Activated B cell treated with CpG ODN at 0.5 μM for 24 hours (primary cell): Measurements from ENCODE around the gene NTN4. TPM values are rescaled to one million over a fixed set of nuclear protein-coding genes. Genes with fewer than 3 reads are reported as not detected.

ENCODE experiments used
- ATAC-seq: fragments of 200-7000 bp; cut with Tn5 transposase; one replicate; pipeline ENCODE4 v1.10.0; 2021; ENCODE audit warnings: low read depth, mild to moderate bottlenecking, moderate library complexity
- CTCF ChIA-PET: fragments of 350-600 bp; sonication (Branson Sonifier 250); formaldehyde crosslinking; loops from one replicate; lab custom pipeline; 2021; ENCODE audit warnings: antibody characterized with exemption; lab: Charles Lee
- POLR2A ChIA-PET: fragments of 350-600 bp; sonication (Branson Sonifier 250); formaldehyde crosslinking; loops from one replicate; lab custom pipeline; 2021; ENCODE audit warnings: antibody characterized with exemption; lab: Charles Lee
- DNase-seq: peaks from one replicate; pipeline ENCODE4 v3.0.0; 2022
- H3K27ac Mint-ChIP-seq: one replicate; pipeline ENCODE4 v1.8.0; 2020; ENCODE audit warnings: mixed read lengths
- H3K27me3 Mint-ChIP-seq: one replicate; pipeline ENCODE4 v1.8.0; 2021; ENCODE audit warnings: mixed read lengths
- H3K36me3 Mint-ChIP-seq: one replicate; pipeline ENCODE4 v1.8.0; 2021; ENCODE audit warnings: low read depth, mixed read lengths
- H3K4me1 Mint-ChIP-seq: one replicate; pipeline ENCODE4 v1.8.0; 2021; ENCODE audit warnings: mixed read lengths
- H3K4me3 Mint-ChIP-seq: one replicate; pipeline ENCODE4 v1.8.0; 2020; ENCODE audit warnings: mild to moderate bottlenecking, mixed read lengths
- H3K9me3 Mint-ChIP-seq: one replicate; pipeline ENCODE4 v1.8.0; 2020; ENCODE audit warnings: mixed read lengths
- intact Hi-C: fragments of 100-400 bp; cut with micrococcal nuclease; formaldehyde crosslinking; loops from one replicate; pipeline ENCODE4 v1.15.1; 2024
- total RNA-seq: library from RNA; stranded (reverse); gene quantifications from 2 replicates; pipeline ENCODE4 v1.2.3, GENCODE V29; 2022
- TF ChIP-seq, protein P1 (sequence below): fragments of 200-600 bp; IDR thresholded peaks from one replicate; pipeline ENCODE4 v1.8.0; 2022; ENCODE audit warnings: antibody characterized with exemption, mild to moderate bottlenecking

NTN4 gene
- total RNA-seq, 1 donor from 2014 or later, result 0.20 TPM

- Mint-ChIP-seq H3K27me3 (peaks cover 15% of the 10 kb centered on the region), H3K27ac (no peak overlapping the region), H3K4me3 (no peak overlapping the region), H3K9me3 (no peaks in the 10 kb centered on the region), H3K36me3 (no peaks in the 10 kb centered on the region), H3K4me1 (peaks cover 12% of the 10 kb centered on the region)
- ATAC-seq, result no peak
- TF ChIP-seq, protein P1, sequence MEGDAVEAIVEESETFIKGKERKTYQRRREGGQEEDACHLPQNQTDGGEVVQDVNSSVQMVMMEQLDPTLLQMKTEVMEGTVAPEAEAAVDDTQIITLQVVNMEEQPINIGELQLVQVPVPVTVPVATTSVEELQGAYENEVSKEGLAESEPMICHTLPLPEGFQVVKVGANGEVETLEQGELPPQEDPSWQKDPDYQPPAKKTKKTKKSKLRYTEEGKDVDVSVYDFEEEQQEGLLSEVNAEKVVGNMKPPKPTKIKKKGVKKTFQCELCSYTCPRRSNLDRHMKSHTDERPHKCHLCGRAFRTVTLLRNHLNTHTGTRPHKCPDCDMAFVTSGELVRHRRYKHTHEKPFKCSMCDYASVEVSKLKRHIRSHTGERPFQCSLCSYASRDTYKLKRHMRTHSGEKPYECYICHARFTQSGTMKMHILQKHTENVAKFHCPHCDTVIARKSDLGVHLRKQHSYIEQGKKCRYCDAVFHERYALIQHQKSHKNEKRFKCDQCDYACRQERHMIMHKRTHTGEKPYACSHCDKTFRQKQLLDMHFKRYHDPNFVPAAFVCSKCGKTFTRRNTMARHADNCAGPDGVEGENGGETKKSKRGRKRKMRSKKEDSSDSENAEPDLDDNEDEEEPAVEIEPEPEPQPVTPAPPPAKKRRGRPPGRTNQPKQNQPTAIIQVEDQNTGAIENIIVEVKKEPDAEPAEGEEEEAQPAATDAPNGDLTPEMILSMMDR, result no peak
- DNase-seq, result no peak
- intact Hi-C loops, result no loop called here
- ChIA-PET CTCF (no interaction called here), POLR2A (no interaction called here)
These were observed 91.0 kb downstream of the NTN4 start for GRCh38 chr12:95699579-95699978.

DNA sequence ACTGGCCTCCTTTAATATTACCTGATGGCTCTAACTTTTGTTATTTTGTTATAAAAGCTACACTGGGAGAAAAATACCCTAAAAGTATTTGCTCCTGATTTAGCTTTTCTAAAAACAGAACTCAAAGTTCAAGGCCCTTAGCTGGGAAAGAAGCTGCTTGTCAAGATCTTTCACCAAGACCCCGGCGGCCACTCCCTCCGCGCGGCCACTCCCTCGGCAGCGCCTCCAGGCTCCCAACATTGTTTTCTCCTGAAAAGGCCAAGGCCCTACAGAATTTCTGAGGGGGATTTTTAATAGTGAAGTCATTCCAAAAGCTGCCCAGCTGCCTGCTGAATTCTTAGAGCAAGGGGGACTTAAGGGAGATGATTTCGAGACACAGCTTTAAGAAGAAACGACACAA, 96.4 kb downstream of the NTN4 start:
- no peak for DNase-seq
- TF ChIP-seq, protein P1, result no peak
- no peak for ATAC-seq
- no peaks in the 10 kb centered on the region for H3K4me1 Mint-ChIP-seq
- no peaks in the 10 kb centered on the region for H3K9me3 Mint-ChIP-seq
- peaks cover 3% of the 10 kb centered on the region for H3K27me3 Mint-ChIP-seq
- no peaks in the 10 kb centered on the region for H3K36me3 Mint-ChIP-seq
- intact Hi-C loops, result no loop called here
- no peak overlapping the region for H3K27ac Mint-ChIP-seq
- no peak overlapping the region for H3K4me3 Mint-ChIP-seq
- ChIA-PET POLR2A (no interaction called here), CTCF (no interaction called here)

DNA sequence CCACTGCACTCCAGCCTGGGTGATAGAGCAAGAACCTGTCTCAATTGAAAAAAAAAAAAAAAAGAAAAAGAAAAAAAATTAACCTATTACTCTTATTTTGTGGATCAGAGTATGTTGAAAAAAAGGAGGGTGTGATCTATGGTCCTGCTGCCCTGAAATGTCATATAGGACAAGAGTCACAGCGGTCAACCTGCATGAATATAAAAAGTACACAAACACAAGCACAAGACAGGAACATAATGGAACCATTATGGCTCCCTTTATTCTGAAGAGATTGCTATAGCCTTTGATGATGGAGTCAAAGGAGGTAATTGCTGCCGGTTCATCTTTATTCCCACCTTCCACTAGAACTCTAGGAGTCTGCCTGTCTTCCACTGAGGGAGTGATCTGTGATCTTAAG, 96.9 kb downstream of the NTN4 start:
- H3K9me3 Mint-ChIP-seq, result no peaks in the 10 kb centered on the region
- no peak overlapping the region for H3K4me3 Mint-ChIP-seq
- CTCF ChIA-PET, result no interaction called here
- no peak for ATAC-seq
- TF ChIP-seq, protein P1, result no peak
- peaks cover 3% of the 10 kb centered on the region for H3K27me3 Mint-ChIP-seq
- H3K36me3 Mint-ChIP-seq, result no peaks in the 10 kb centered on the region
- no peaks in the 10 kb centered on the region for H3K4me1 Mint-ChIP-seq
- POLR2A ChIA-PET, result no interaction called here
- intact Hi-C loops, result no loop called here
- no peak for DNase-seq
- no peak overlapping the region for H3K27ac Mint-ChIP-seq

DNA sequence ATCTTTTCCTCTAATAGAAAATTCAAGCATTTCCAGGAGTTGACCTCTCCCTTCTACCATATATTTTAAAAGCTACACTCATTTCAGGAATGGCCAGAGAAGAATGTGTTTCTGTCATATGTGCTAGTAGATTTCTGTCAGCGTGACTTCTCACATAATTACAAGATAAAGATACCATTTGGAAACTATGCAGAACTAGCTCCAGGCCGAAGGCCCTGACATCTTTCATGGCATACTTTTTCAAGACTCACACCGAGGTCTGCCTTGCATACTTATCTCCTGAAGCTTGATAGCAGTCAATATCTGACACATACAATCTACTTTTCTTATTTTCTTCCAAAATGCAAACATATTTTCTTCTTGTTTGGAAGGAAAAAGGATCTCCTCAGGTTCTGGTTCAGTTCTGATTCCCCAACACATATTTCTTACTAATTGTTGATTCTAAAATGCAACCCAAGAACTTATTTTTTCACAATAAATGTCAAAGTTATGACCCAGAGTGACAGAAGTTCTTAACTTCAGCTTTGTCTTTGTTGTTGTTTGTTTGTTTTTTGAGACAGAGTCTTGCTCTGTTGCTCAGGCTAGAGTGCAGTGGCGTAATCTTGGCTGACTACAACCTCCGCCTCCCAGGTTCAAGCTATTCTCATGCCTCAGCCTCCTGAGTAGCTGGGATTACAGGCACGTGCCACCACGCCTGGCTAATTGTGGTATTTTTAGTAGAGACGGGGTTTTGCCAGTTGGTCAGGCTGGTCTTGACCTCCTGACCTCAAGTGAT, 99.5 kb downstream of the NTN4 start:
- no peaks in the 10 kb centered on the region for H3K36me3 Mint-ChIP-seq
- TF ChIP-seq, protein P1, result no peak
- no peak for ATAC-seq
- intact Hi-C loops, result no loop called here
- peaks cover 5% of the 10 kb centered on the region for H3K27me3 Mint-ChIP-seq
- no peaks in the 10 kb centered on the region for H3K4me1 Mint-ChIP-seq
- no peak for DNase-seq
- no peak overlapping the region for H3K4me3 Mint-ChIP-seq
- H3K9me3 Mint-ChIP-seq, result no peaks in the 10 kb centered on the region
- no peak overlapping the region for H3K27ac Mint-ChIP-seq
- POLR2A ChIA-PET, result no interaction called here
- CTCF ChIA-PET, result no interaction called here

DNA sequence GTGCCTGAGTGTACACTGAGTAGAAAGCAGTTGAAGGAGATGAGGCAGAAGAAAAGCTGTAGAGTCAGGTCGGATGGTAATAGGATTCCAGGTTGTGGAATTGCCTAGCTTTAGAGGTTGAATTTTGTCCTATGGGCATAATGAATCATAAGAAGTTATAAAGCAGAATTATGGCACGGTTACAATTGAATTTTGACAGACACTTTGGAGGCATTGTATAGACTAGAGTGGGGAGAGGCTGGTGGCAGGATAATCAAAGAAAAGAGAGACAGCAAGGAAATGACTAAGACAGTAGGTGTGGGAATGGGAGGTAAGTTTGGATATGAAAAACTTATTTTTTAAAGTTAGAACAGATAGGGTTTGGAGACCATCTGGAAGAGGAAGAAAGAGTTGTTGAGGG, 102.6 kb downstream of the NTN4 start:
- CTCF ChIA-PET, result no interaction called here
- TF ChIP-seq, protein P1, result no peak

More for the DNA sequence above, 102.6 kb downstream of the NTN4 start:
- ATAC-seq, result no peak
- Mint-ChIP-seq H3K9me3 (no peaks in the 10 kb centered on the region), H3K27me3 (peaks cover 10% of the 10 kb centered on the region), H3K27ac (no peak overlapping the region), H3K4me1 (no peaks in the 10 kb centered on the region), H3K36me3 (no peaks in the 10 kb centered on the region), H3K4me3 (no peak overlapping the region)
- POLR2A ChIA-PET, result no interaction called here
- no peak for DNase-seq
- intact Hi-C loops, result no loop called here
